HEK293 (cell line): Measurements from ENCODE around the gene RBMS3.

Experiments
- CTCF ChIP-seq: fragments of 450-650 bp; formaldehyde crosslinking; IDR thresholded peaks from 2 replicates; pipeline ENCODE4 v1.5.1; 2016; ENCODE audit warnings: missing biosample characterization, missing genetic modification characterization
- KLF16 ChIP-seq: fragments of 450-650 bp; formaldehyde crosslinking; IDR thresholded peaks from 2 replicates; pipeline ENCODE4 v1.5.1; 2017; ENCODE audit warnings: missing biosample characterization, missing genetic modification characterization
- KLF17 ChIP-seq: fragments of 450-650 bp; formaldehyde crosslinking; IDR thresholded peaks from 2 replicates; pipeline ENCODE4 v1.5.1; 2016; ENCODE audit warnings: missing biosample characterization, missing genetic modification characterization
- PATZ1 ChIP-seq: fragments of 450-650 bp; formaldehyde crosslinking; IDR thresholded peaks from 2 replicates; pipeline ENCODE4 v1.5.1; 2016; ENCODE audit warnings: missing biosample characterization, missing genetic modification characterization
- PRDM4 ChIP-seq: fragments of 450-650 bp; formaldehyde crosslinking; IDR thresholded peaks from 2 replicates; pipeline ENCODE4 v1.5.1; 2017; ENCODE audit warnings: missing biosample characterization, missing genetic modification characterization
- ZBTB21 ChIP-seq: fragments of 450-650 bp; formaldehyde crosslinking; IDR thresholded peaks from 2 replicates; pipeline ENCODE4 v1.5.1; 2017; ENCODE audit warnings: missing biosample characterization, missing genetic modification characterization
- ZEB2 ChIP-seq: fragments of 450-650 bp; formaldehyde crosslinking; IDR thresholded peaks from 2 replicates; pipeline ENCODE4 v1.5.1; 2016; ENCODE audit warnings: missing biosample characterization, missing genetic modification characterization
- ZNF114 ChIP-seq: fragments of 450-650 bp; formaldehyde crosslinking; IDR thresholded peaks from 2 replicates; pipeline ENCODE4 v1.5.0; 2017; ENCODE audit warnings: missing biosample characterization, missing genetic modification characterization
- ZNF792 ChIP-seq: fragments of 450-650 bp; formaldehyde crosslinking; IDR thresholded peaks from 2 replicates; pipeline ENCODE4 v1.5.1; 2016; ENCODE audit warnings: missing biosample characterization, missing genetic modification characterization

GRCh38 chr3:29741231-29741630 is 460.4 kb downstream of the RBMS3 start:
- TF ChIP-seq ZBTB21 (no peak), CTCF (tag by site-specific recombination) (no peak), KLF16 (no peak), ZNF114 (tag by site-specific recombination) (no peak), PATZ1 (no peak), KLF17 (tag by site-specific recombination) (no peak), PRDM4 (tag by site-specific recombination) (no peak), ZEB2 (tag by site-specific recombination) (no peak), ZNF792 (no peak)
